HCT116 (cell line): ENCODE data around the gene FABP6. TPM values are rescaled to one million over a fixed set of nuclear protein-coding genes. Genes with fewer than 3 reads are reported as not detected.

Experiments used
- ATAC-seq: fragments of 200-7000 bp; cut with Tn5 transposase; 2 replicates; pipeline ENCODE4 v1.9.1; 2020; ENCODE audit warnings: mild to moderate bottlenecking, moderate library complexity
- BruUV-seq: library from RNA; stranded (reverse); fragments of 400-500 nt; replicated peaks from 2 replicates; lab custom pipeline; 2021; lab: Mats Ljungman, UMichigan
- CTCF ChIA-PET: fragments of 300-600 bp; sonication (Branson Sonifier 250); formaldehyde crosslinking; loops from one replicate; lab custom pipeline; 2021; ENCODE audit warnings: antibody characterized with exemption; lab: Charles Lee
- POLR2A ChIA-PET: fragments of 300-600, 350-600 bp; sonication (Branson Sonifier 250); formaldehyde crosslinking; loops from one replicate; lab custom pipeline; 2021; ENCODE audit warnings: antibody characterized with exemption; lab: Charles Lee
- RAD21 ChIA-PET, 2 experiments: fragments of 300-600 bp; sonication (Branson Sonifier 250); formaldehyde crosslinking; loops; one replicate each; lab custom pipeline; 2023; ENCODE audit warnings: low total read pairs in 2 of 2; ENCODE audit not compliant: uncharacterized antibody in 2 of 2, unreplicated experiment in 2 of 2, low non-redundant PET in 1 of 2; lab: Charles Lee
- DNase-seq: peaks from one replicate; pipeline ENCODE4 v3.0.0-alpha.2; 2010; ENCODE audit warnings: low read depth, low spot score
- H2AFZ ChIP-seq: fragments of 200-600 bp; shearing (Covaris generic), sonication (generic); 2 replicates; pipeline ENCODE4 v1.6.1; 2017; ENCODE audit warnings: low read depth, mixed run types, mixed read lengths, antibody characterized with exemption, low read length; ENCODE audit not compliant: poor library complexity, severe bottlenecking
- H3K27ac ChIP-seq: 2 replicates; pipeline ENCODE4 v1.5.1; 2012; ENCODE audit warnings: low read depth, low read length
- H3K27me3 ChIP-seq: fragments of 200-600 bp; sonication (generic); 2 replicates; pipeline ENCODE4 v1.6.1; 2016; ENCODE audit warnings: mixed run types, low read length, mixed read lengths; ENCODE audit not compliant: insufficient read depth
- H3K36me3 ChIP-seq, 2 experiments: fragments of 200-500 bp in 1 of 2; fragments of 200-600 bp in 1 of 2; sonication (Bioruptor generic) in 1 of 2; sonication (generic) in 1 of 2; 2 replicates each; pipeline versions ENCODE4 v1.5.1 to v1.6.1; 2014 to 2016; ENCODE audit warnings: low read length in 2 of 2, inconsistent platforms in 1 of 2, mixed read lengths in 1 of 2, mixed run types in 1 of 2; ENCODE audit not compliant: insufficient read depth in 2 of 2, control insufficient read depth in 1 of 2
- H3K4me1 ChIP-seq, 2 experiments: fragments of 200-600 bp in 1 of 2; sonication (generic) in 1 of 2; 2 replicates each; pipeline versions ENCODE4 v1.5.1 to v1.6.1; 2012 to 2017; ENCODE audit warnings: low read length in 2 of 2, inconsistent platforms in 1 of 2, mild to moderate bottlenecking in 1 of 2, mixed read lengths in 1 of 2, mixed run types in 1 of 2, moderate library complexity in 1 of 2; ENCODE audit not compliant: insufficient read depth in 2 of 2, control insufficient read depth in 1 of 2
- H3K4me2 ChIP-seq: fragments of 200-600 bp; sonication (generic); 2 replicates; pipeline ENCODE4 v1.6.1; 2017; ENCODE audit warnings: mixed run types, low read length, mixed read lengths
- H3K4me3 ChIP-seq, 2 experiments: fragments of 200-600 bp in 1 of 2; sonication (generic) in 1 of 2; replicated peaks in 1 of 2; 2 replicates each; pipeline ENCODE4 v1.5.1; 2011 to 2016; ENCODE audit warnings: low read length in 2 of 2, control low read depth in 1 of 2, low read depth in 1 of 2, mild to moderate bottlenecking in 1 of 2, mixed read lengths in 1 of 2, mixed run types in 1 of 2
- H3K79me2 ChIP-seq: fragments of 200-600 bp; sonication (generic); 2 replicates; pipeline ENCODE4 v1.6.1; 2017; ENCODE audit warnings: mild to moderate bottlenecking, mixed run types, low read length, moderate library complexity, mixed read lengths; ENCODE audit not compliant: insufficient read depth
- H3K9ac ChIP-seq: fragments of 200-600 bp; sonication (generic); 2 replicates; pipeline ENCODE4 v1.6.1; 2016; ENCODE audit warnings: low read length, mixed read lengths
- H3K9me2 ChIP-seq: fragments of 200-600 bp; sonication (generic), shearing (Covaris generic); 2 replicates; pipeline ENCODE4 v1.6.1; 2017; ENCODE audit warnings: mixed run types, mild to moderate bottlenecking, moderate library complexity; ENCODE audit not compliant: insufficient read depth
- H3K9me3 ChIP-seq, 2 experiments: fragments of 200-500 bp in 1 of 2; fragments of 200-600 bp in 1 of 2; sonication (Bioruptor generic) in 1 of 2; sonication (generic) in 1 of 2; 2 replicates each; pipeline ENCODE4 v1.6.1; 2014 to 2017; ENCODE audit warnings: low read length in 2 of 2, mixed read lengths in 2 of 2, inconsistent platforms in 1 of 2, low read depth in 1 of 2, mild to moderate bottlenecking in 1 of 2, mixed run types in 1 of 2, moderate library complexity in 1 of 2; ENCODE audit not compliant: control insufficient read depth in 1 of 2, insufficient read depth in 1 of 2
- H4K20me1 ChIP-seq: fragments of 200-600 bp; sonication (generic), shearing (Covaris generic); 2 replicates; pipeline ENCODE4 v1.6.1; 2017; ENCODE audit warnings: mixed run types, mild to moderate bottlenecking, moderate library complexity; ENCODE audit not compliant: insufficient read depth
- CEBPB ChIP-seq: IDR thresholded peaks from 2 replicates; pipeline ENCODE4 v1.6.1; 2012; ENCODE audit warnings: low read depth
- MAX ChIP-seq: IDR thresholded peaks from 2 replicates; pipeline ENCODE4 v1.6.1; 2012
- RAD21 ChIP-seq: IDR thresholded peaks from 2 replicates; pipeline ENCODE4 v1.6.1; 2012; ENCODE audit warnings: low read depth, mild to moderate bottlenecking
- SP1 ChIP-seq: IDR thresholded peaks from 2 replicates; pipeline ENCODE4 v1.6.1; 2012; ENCODE audit warnings: low read depth
- SRF ChIP-seq: IDR thresholded peaks from 2 replicates; pipeline ENCODE4 v1.6.1; 2012; ENCODE audit warnings: low read depth
- TCF7L2 ChIP-seq: IDR thresholded peaks from 2 replicates; pipeline ENCODE4 v1.7.0; 2011; ENCODE audit warnings: borderline replicate concordance, inconsistent platforms; ENCODE audit not compliant: insufficient read depth, insufficient read length; ENCODE audit errors: extremely low read depth
- ZBTB33 ChIP-seq: IDR thresholded peaks from 2 replicates; pipeline ENCODE4 v1.6.1; 2011; ENCODE audit warnings: mild to moderate bottlenecking, low read length, moderate library complexity; ENCODE audit not compliant: insufficient replicate concordance; ENCODE audit errors: extremely low read depth
- ZFX ChIP-seq: fragments of 450-650 bp; IDR thresholded peaks from 2 replicates; pipeline ENCODE4 v1.6.1; 2017
- intact Hi-C: fragments of 100-400 bp; cut with micrococcal nuclease; formaldehyde crosslinking; loops from 2 replicates; pipeline ENCODE4 v1.10.0; 2022
- total RNA-seq: library from RNA; stranded (reverse); gene quantifications from one replicate; pipeline ENCODE4 v1.2.1, GENCODE V29; 2021; ENCODE audit not compliant: unreplicated experiment
- TF ChIP-seq, protein P1 (sequence below): IDR thresholded peaks from 2 replicates; pipeline ENCODE4 v1.6.1; 2012; ENCODE audit warnings: low read depth

FABP6 gene
- total RNA-seq, 1 experiment from 2014 or later = 8.5 TPM

- H3K4me2 ChIP-seq = no peak overlapping the region
- no peaks in the 10 kb centered on the region for H3K4me1 ChIP-seq
- H3K27me3 ChIP-seq = no peaks in the 10 kb centered on the region
- no peaks in the 10 kb centered on the region for H3K9me2 ChIP-seq
- H3K9ac ChIP-seq = no peak overlapping the region
- H4K20me1 ChIP-seq = no peaks in the 10 kb centered on the region
- ATAC-seq (no peak), DNase-seq (no peak)
- BruUV-seq = no TSS peak
- H3K9me3 ChIP-seq = no peaks in the 10 kb centered on the region
- H3K36me3 ChIP-seq = no peaks in the 10 kb centered on the region
- no peak overlapping the region for H2AFZ ChIP-seq
- H3K27ac ChIP-seq = no peak overlapping the region
- ChIA-PET POLR2A (no interaction called here), CTCF (no interaction called here), RAD21 (no interaction called here)
- H3K4me3 ChIP-seq = no peak overlapping the region
- TF ChIP-seq, protein P1, sequence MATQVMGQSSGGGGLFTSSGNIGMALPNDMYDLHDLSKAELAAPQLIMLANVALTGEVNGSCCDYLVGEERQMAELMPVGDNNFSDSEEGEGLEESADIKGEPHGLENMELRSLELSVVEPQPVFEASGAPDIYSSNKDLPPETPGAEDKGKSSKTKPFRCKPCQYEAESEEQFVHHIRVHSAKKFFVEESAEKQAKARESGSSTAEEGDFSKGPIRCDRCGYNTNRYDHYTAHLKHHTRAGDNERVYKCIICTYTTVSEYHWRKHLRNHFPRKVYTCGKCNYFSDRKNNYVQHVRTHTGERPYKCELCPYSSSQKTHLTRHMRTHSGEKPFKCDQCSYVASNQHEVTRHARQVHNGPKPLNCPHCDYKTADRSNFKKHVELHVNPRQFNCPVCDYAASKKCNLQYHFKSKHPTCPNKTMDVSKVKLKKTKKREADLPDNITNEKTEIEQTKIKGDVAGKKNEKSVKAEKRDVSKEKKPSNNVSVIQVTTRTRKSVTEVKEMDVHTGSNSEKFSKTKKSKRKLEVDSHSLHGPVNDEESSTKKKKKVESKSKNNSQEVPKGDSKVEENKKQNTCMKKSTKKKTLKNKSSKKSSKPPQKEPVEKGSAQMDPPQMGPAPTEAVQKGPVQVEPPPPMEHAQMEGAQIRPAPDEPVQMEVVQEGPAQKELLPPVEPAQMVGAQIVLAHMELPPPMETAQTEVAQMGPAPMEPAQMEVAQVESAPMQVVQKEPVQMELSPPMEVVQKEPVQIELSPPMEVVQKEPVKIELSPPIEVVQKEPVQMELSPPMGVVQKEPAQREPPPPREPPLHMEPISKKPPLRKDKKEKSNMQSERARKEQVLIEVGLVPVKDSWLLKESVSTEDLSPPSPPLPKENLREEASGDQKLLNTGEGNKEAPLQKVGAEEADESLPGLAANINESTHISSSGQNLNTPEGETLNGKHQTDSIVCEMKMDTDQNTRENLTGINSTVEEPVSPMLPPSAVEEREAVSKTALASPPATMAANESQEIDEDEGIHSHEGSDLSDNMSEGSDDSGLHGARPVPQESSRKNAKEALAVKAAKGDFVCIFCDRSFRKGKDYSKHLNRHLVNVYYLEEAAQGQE = no peak
- TF ChIP-seq SP1 = no peak
- no peak for TF ChIP-seq SRF
- no peaks in the 10 kb centered on the region for H3K79me2 ChIP-seq
- intact Hi-C loops = no loop called here
These were observed 21.5 kb downstream of the FABP6 start for GRCh38 chr5:160250826-160251225.

DNA sequence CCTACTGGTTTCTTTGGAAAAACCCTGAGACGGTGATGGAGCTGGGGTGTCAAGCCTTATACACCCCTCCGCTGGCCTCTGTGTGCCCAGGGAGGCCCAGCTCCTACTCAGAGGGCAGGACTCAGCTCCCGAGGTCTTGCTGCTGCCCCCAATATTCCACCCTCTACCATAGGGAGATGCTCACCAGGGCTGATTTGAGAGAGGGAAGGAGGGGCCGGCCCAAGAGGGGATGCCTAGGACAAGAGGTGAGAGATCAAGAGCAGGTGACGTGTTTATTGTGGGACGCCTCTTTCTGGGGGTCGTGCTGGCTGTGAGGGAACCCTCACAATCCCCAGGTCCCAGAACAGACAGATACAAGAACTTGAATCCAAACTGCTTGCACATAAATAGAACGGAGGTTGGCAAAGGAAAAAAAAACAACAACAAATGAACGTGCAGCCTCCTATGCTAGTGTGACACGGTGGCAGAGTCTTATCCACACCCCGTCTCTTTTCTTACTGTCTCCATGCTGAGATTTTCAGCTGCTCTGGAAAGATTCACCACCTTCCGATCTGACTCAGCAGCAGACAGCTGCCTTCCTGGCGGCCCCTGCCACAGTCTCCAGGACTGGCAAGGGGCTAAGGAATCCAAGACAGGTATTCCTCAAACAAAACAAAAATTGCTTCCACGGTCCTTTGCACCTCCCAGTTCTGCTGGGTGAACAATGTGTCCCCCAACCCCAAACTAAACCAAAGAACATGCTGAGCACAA is 22.3 kb downstream of the FABP6 start:
- Histone ChIP-seq H4K20me1 (no peaks in the 10 kb centered on the region), H3K4me2 (no peak overlapping the region), H3K9me3 (no peaks in the 10 kb centered on the region), H3K36me3 (no peaks in the 10 kb centered on the region), H3K27me3 (no peaks in the 10 kb centered on the region), H3K4me1 (no peaks in the 10 kb centered on the region), H3K4me3 (no peak overlapping the region), H3K79me2 (no peaks in the 10 kb centered on the region), H3K9ac (no peak overlapping the region), H3K9me2 (no peaks in the 10 kb centered on the region), H3K27ac (no peak overlapping the region), H2AFZ (no peak overlapping the region)
- ChIA-PET CTCF (no interaction called here), POLR2A (no interaction called here), RAD21 (no interaction called here)
- BruUV-seq = no TSS peak
- DNase-seq (no peak), ATAC-seq (no peak)
- intact Hi-C loops = no loop called here
- no peak for TF ChIP-seq ZFX
- no peak for TF ChIP-seq MAX
- no peak for TF ChIP-seq CEBPB
- no peak for TF ChIP-seq RAD21
- TF ChIP-seq TCF7L2 = no peak
- TF ChIP-seq, protein P1 = no peak
- no peak for TF ChIP-seq ZBTB33
